NCI-H146 (cell line): ENCODE results near the gene FBLN1.
A peak's percentile ranks its signal among the peaks of the same experiment; 100 is the strongest.
"Not testable (repeated sequence)": the region's sequence is repeated elsewhere in the genome, so short reads cannot be mapped to it uniquely, and the experiment has no call there.

Source experiments
- DNase-seq: peaks from one replicate; lab custom pipeline; 2025; lab: John Stamatoyannopoulos, UW

Gene FBLN1

GRCh38 chr22:45585946-45586540 is 83.4 kb downstream of the FBLN1 start:
- no peak for DNase-seq

GRCh38 chr22:45586651-45587405 is 84.1 kb downstream of the FBLN1 start:
- DNase-seq: no peak

- DNase-seq: no peak
Observed at GRCh38 chr22:45587638-45588505, 85.2 kb downstream of the FBLN1 start.

GRCh38 chr22:45589556-45589955 is 86.9 kb downstream of the FBLN1 start:
- no peak for DNase-seq

- no peak for DNase-seq
Observed at GRCh38 chr22:45590262-45590661, 87.6 kb downstream of the FBLN1 start.

- not testable (repeated sequence) for DNase-seq
Observed at GRCh38 chr22:45591633-45592213, 89.0 kb downstream of the FBLN1 start.

- no peak for DNase-seq
Observed at GRCh38 chr22:45594123-45594941, 91.6 kb downstream of the FBLN1 start.

- peak; percentile 28 for DNase-seq
Observed at GRCh38 chr22:45597460-45598192, 94.9 kb downstream of the FBLN1 start.

GRCh38 chr22:45598596-45599217 is 96.0 kb downstream of the FBLN1 start:
- DNase-seq: no peak

GRCh38 chr22:45599836-45600577 is 97.3 kb downstream of the FBLN1 start:
- no peak for DNase-seq

GRCh38 chr22:45600790-45601730 is 98.4 kb downstream of the FBLN1 start:
- DNase-seq: no peak

- DNase-seq: no peak
Observed at GRCh38 chr22:45602004-45602733, 99.5 kb downstream of the FBLN1 start.

- no peak for DNase-seq
Observed at GRCh38 chr22:45602824-45603595, 100.3 kb downstream of the FBLN1 start.

- DNase-seq: no peak
Observed at GRCh38 chr22:45603619-45604018, 100.9 kb downstream of the FBLN1 start.

- not testable (repeated sequence) for DNase-seq
Observed at GRCh38 chr22:45608045-45608444, 105.4 kb downstream of the FBLN1 start.

GRCh38 chr22:45608763-45609180 is 106.1 kb downstream of the FBLN1 start:
- DNase-seq: no peak

- DNase-seq: no peak
Observed at GRCh38 chr22:45612451-45612901, 109.8 kb downstream of the FBLN1 start.
